ENCODE measurements around the gene CNOT2. TPM values are rescaled to one million over a fixed set of nuclear protein-coding genes. Genes with fewer than 3 reads are reported as not detected.

The CNOT2 gene
- total RNA-seq, 4 donors from 2014 or later = 64.1 to 107 (median 71.6) TPM

DNA sequence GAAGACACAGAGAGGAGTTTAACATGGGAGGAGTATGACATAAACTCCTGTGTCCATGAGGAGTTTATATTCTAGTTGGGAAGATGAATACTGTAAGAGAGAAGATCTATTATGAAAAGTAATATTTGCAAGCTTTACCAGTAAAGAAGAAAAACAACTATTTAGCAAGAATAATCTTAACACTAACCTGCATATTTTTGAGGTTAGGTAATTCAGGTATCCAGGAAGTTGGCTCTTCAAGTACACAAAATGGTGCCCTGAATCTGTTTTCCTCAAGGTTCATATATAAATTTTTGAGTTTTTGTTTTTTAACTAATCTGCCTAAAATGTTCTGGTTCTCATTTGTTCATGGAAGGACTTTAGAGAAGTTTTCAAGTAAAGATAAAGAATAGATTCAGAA lies 89.0 kb downstream of the CNOT2 start:
- in situ Hi-C loops (cut with MboI; ENCODE audit: low sequenced_read_pairs in 4 of 4) = no loop called here
- H3K36me3 ChIP-seq = peaks cover 0 to 13% of the 10 kb centered on the region in 2 donors
- DNase-seq (no peak), ATAC-seq (no peak)
- no peaks in the 10 kb centered on the region for H3K9me3 ChIP-seq
- H3K27me3 ChIP-seq = no peaks in the 10 kb centered on the region
- no peak for TF ChIP-seq POLR2A (IDR thresholded peaks at IDR 0.05)
- TF ChIP-seq, protein P1, sequence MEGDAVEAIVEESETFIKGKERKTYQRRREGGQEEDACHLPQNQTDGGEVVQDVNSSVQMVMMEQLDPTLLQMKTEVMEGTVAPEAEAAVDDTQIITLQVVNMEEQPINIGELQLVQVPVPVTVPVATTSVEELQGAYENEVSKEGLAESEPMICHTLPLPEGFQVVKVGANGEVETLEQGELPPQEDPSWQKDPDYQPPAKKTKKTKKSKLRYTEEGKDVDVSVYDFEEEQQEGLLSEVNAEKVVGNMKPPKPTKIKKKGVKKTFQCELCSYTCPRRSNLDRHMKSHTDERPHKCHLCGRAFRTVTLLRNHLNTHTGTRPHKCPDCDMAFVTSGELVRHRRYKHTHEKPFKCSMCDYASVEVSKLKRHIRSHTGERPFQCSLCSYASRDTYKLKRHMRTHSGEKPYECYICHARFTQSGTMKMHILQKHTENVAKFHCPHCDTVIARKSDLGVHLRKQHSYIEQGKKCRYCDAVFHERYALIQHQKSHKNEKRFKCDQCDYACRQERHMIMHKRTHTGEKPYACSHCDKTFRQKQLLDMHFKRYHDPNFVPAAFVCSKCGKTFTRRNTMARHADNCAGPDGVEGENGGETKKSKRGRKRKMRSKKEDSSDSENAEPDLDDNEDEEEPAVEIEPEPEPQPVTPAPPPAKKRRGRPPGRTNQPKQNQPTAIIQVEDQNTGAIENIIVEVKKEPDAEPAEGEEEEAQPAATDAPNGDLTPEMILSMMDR (IDR thresholded peaks at IDR 0.05 in 4 of 5, conservative IDR thresholded peaks at IDR 0.05 in 1 of 5) = no peak
- no peak overlapping the region for H3K4me3 ChIP-seq
- H3K27ac ChIP-seq = no peak overlapping the region
- no peaks in the 10 kb centered on the region for H3K4me1 ChIP-seq
- intact Hi-C loops (cut with DNase I; ENCODE audit: low total_unique reads) = no loop called here

DNA sequence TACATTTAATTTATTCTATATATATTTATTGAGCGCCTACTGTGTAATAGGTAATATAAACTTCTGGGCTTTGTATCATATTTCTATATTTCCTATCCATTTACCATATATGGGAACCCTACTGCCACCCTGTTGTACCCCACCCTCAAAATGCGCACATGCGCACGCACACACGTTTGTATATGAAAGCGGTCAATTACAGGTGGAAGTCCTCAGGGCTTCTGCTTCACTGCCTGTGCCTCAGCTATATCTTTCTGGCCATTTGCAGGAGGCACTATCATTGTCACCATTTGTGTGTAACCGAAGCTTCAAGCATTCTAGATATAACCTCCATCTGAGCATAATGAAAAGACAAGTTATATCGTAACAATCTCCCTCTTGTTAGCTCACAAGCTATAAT lies 91.5 kb downstream of the CNOT2 start:
- Histone ChIP-seq H3K27ac (no peak overlapping the region), H3K4me3 (no peak overlapping the region), H3K9me3 (no peaks in the 10 kb centered on the region), H3K36me3 (peaks cover 0 to 30% of the 10 kb centered on the region in 2 donors), H3K27me3 (no peaks in the 10 kb centered on the region), H3K4me1 (no peaks in the 10 kb centered on the region)
- intact Hi-C loops (cut with DNase I; ENCODE audit: low total_unique reads) (no loop called here), in situ Hi-C loops (cut with MboI; ENCODE audit: low sequenced_read_pairs in 4 of 4) (no loop called here)
- DNase-seq (no peak), ATAC-seq (no peak)
- TF ChIP-seq POLR2A (IDR thresholded peaks at IDR 0.05) = no peak
- TF ChIP-seq, protein P1 (IDR thresholded peaks at IDR 0.05 in 4 of 5, conservative IDR thresholded peaks at IDR 0.05 in 1 of 5) = no peak

DNA sequence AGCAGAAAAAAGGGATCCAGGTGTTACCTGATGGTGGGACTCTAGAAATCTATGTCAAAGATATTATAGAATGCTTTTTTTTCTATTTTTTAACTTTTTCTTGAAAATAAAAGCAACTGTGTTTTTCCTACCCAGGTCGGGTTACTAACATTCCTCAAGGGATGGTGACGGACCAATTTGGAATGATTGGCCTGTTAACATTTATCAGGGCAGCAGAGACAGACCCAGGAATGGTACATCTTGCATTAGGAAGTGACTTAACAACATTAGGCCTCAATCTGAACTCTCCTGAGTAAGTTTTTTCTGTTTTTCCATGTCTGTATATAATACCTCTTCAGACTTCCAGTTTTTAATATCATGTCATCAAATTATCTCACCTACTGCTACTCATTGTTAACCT lies 95.3 kb downstream of the CNOT2 start:
- DNase-seq = no peak
- no peak for ATAC-seq
- Histone ChIP-seq H3K9me3 (no peaks in the 10 kb centered on the region), H3K4me3 (no peak overlapping the region), H3K36me3 (peaks cover 0 to 68% of the 10 kb centered on the region in 2 donors), H3K27ac (no peak overlapping the region), H3K4me1 (no peaks in the 10 kb centered on the region), H3K27me3 (no peaks in the 10 kb centered on the region)
- intact Hi-C loops (cut with DNase I; ENCODE audit: low total_unique reads) (no loop called here), in situ Hi-C loops (cut with MboI; ENCODE audit: low sequenced_read_pairs in 4 of 4) (no loop called here)
- no peak for TF ChIP-seq POLR2A (IDR thresholded peaks at IDR 0.05)
- TF ChIP-seq, protein P1 (IDR thresholded peaks at IDR 0.05 in 4 of 5, conservative IDR thresholded peaks at IDR 0.05 in 1 of 5) = no peak

DNA sequence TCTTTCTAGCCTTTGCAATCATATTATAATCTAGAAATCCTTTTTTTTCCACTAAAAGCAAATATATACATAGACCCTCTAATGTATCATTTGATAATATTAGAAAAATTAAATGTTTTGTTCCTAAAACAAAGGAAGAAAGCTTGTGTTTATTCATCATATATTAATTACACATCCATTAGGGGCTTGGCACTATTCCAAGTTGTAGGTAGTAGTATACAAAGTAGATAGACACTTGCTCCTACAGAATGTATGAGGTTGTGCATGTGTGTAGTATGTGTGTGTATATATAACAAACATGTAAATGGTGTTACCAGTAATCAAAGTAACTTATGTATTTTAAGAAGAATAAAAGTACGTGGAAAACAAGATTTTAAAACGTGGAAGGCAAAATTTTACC lies 107.8 kb downstream of the CNOT2 start:
- H3K36me3 ChIP-seq = peaks cover 0 to 35% of the 10 kb centered on the region in 2 donors
- in situ Hi-C loops (cut with MboI; ENCODE audit: low sequenced_read_pairs in 4 of 4) (loop anchor here in 1 of 4 donors (10.0 kb wide), 1 partner anchor 96 kb away; no protein-coding TSS in a partner anchor), intact Hi-C loops (cut with DNase I; ENCODE audit: low total_unique reads) (no loop called here)
- no peaks in the 10 kb centered on the region for H3K9me3 ChIP-seq
- no peaks in the 10 kb centered on the region for H3K27me3 ChIP-seq
- TF ChIP-seq, protein P1 (IDR thresholded peaks at IDR 0.05 in 4 of 5, conservative IDR thresholded peaks at IDR 0.05 in 1 of 5) = no peak
- TF ChIP-seq POLR2A (IDR thresholded peaks at IDR 0.05) = no peak
- H3K4me3 ChIP-seq = no peak overlapping the region
- H3K27ac ChIP-seq = no peak overlapping the region
- no peaks in the 10 kb centered on the region for H3K4me1 ChIP-seq
- ATAC-seq (no peak), DNase-seq (no peak)

Data from gastrocnemius medialis (tissue), 4 donors.